Left colon (tissue), 2 donors: Measurements from ENCODE around the gene DLX6. TPM values are rescaled to one million over a fixed set of nuclear protein-coding genes. Genes with fewer than 3 reads are reported as not detected.
"Not testable (repeated sequence)": the region's sequence is repeated elsewhere in the genome, so short reads cannot be mapped to it uniquely, and the experiment has no call there.

Source experiments
- ATAC-seq: fragments of 200-7000 bp; cut with Tn5 transposase; one replicate; pipeline ENCODE4 v1.9.1; 2020; ENCODE audit warnings: mild to moderate bottlenecking, moderate library complexity
- DNase-seq, 2 donors: peaks; one replicate each; pipeline ENCODE4 v3.0.0-alpha.2; 2020
- intact Hi-C, 2 donors: fragments of 100-400 bp; cut with DNase I in 1 of 2; cut with micrococcal nuclease in 1 of 2; formaldehyde crosslinking; loops; one replicate each; pipeline versions ENCODE4 v1.11.2 to v1.14.0; 2022; cut with DNase I, micrococcal nuclease
- total RNA-seq, 2 donors: library from RNA; stranded (reverse); fragmentation: NEBNext Ultra II Directional; extraction: Animal tissue kit (Norgen Biotek cat#: 25700); gene quantifications; one replicate each; pipeline ENCODE4 v1.2.1, GENCODE V29; 2021
- donor health status: DM: no; HTN: no; CAD: no.
- donor health status: DM: yes; HTN: yes; CAD: no.

The DLX6 gene
- total RNA-seq, 2 donors from 2014 or later = not detected

GRCh38 chr7:97018791-97019531 lies 13.6 kb downstream of the DLX6 start:
- intact Hi-C loops = no loop called here
- no peak for DNase-seq
- ATAC-seq = no peak

DNA sequence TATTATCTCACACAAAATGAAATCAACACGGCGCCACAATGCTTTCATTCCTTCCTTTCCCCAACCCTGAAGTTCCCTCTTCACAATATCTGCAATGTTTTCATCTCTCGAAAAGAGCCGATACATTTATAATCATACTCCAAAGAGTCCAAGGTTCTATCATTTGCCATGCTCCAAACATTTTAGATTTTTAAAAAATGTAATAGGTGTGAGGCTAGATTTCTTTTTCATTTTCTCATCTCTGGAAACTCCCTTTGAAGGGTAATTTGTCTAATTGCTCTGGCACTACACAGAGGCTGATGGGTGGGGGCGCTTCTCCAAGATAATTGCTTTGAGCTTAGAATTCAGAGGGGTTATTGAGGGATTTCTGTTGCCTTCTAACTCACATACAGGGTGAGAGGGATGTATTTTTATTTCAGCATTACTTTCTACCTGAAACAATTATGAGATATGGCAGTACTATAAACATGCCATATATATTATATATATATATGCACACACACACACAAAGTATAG lies 14.4 kb downstream of the DLX6 start:
- DNase-seq (no peak), ATAC-seq (no peak)
- intact Hi-C loops = no loop called here

DNA sequence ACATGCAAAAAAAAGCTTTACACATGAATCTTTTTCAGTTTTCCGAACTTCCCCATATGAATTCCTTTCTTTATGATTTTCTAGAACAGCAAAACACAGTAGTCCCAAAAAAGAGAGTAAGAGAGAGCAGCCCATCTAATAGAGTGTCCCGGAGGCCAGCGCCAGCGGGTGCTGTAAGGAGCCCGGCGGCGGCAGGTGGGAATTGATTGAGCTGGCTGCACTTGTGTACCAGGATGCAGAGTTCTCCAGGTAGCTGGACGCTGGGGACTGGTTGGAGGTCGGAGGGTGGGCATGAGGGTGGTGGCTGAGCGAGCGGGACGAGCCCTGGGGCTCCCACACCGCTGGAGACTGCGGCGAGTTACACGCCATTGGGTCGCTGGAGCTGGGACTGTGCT lies 15.2 kb downstream of the DLX6 start:
- ATAC-seq = no peak
- intact Hi-C loops = no loop called here

DNA sequence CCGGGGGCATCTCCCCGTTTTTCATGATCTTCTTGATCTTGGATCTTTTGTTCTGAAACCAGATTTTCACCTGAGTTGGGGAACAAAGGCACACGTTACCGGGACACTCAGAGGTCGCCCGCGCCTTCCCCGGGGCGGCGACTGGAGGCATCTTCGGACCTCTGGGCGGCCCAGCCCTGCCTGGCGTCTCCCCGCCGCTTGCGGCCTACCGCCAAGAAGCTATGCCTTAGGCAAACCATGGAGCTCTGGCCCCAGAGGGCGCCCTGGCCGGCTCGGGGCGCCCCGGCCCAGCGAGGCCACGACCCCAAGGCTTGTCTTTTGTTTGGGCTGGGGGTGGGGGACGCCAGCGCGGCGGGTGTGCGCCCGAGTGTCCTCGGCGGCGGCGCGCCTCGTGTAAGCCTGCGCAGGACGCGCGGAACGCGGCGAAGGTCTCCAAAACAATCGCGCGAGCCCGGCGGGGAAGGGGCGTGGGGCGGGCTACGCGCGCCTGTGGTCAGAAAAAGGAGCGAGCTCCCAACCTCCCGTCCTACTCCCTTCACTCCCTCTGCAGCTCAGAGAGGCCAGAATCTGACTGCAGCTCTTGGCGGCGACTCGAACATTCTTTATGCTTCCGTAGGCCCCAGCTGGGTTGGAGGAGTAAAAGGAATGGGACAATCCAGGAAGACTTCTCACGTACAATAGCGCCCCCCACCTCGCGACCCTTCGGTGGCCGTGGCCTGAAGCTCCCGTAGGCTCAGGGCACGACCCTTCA lies 15.8 kb downstream of the DLX6 start:
- DNase-seq = no peak
- intact Hi-C loops = no loop called here
- ATAC-seq = no peak

More for the DNA sequence above, 15.2 kb downstream of the DLX6 start:
- DNase-seq = no peak

- intact Hi-C loops = no loop called here
- no peak for DNase-seq
- ATAC-seq = no peak
Measured at GRCh38 chr7:97021747-97022490, 16.6 kb downstream of the DLX6 start.

DNA sequence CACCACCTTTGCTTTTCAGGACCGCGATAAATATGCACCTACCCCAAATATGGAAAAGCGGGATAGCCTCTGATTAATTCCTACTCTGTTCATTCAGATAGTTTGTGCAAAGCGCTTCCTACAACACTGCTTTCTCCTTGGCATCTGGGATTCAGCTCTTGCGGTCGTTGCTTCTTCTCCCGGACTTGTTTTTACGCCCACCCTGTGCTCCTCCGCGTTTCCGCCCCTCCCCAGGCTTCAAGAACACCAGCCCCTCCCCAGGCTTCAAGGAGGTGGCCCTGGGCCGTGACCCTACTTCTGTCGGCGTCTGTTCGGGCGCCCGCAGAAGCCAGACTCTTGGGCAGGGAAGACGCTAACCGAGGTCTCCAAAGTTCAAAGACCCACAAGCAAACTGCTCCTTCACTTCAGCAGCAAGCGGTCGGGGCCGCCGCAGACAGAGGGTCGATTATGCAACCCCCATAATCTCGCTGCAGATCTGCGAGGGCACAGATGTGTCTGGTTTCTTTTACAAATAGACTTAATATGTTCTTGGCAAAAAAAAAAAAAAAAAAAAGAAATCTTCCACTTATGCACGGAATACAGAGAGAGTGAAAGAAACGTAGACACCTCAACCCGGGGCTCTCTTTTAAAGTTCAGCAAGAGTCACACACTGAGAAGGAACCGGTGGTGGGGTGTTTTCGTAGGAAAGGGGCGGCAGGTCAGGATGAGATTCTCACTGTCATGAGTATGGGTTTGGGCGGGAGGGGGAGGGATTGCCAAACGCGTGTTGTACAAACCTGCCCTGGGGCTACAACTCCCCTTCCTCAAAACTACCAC lies 17.3 kb downstream of the DLX6 start:
- intact Hi-C loops = no loop called here
- ATAC-seq = no peak

GRCh38 chr7:97024209-97025129 lies 19.1 kb downstream of the DLX6 start, which contains the start of gene DLX5:
Gene DLX5, minus strand, starts transcription at chr7:97024831. Its CDS starts 208 bp downstream, at chr7:97024623.
- DNase-seq (no peak), ATAC-seq (no peak)
- intact Hi-C loops = loop anchor here in 1 of 2 donors (5.0 kb wide), 2 partner anchors 952 to 1107 kb away; no protein-coding TSS in a partner anchor

More for the DNA sequence above, 17.3 kb downstream of the DLX6 start:
- no peak for DNase-seq

- DNase-seq = no peak
- intact Hi-C loops = loop anchor here in 1 of 2 donors (5.0 kb wide), 2 partner anchors 953 to 1108 kb away; no protein-coding TSS in a partner anchor
Measured at GRCh38 chr7:97025130-97025499, 19.8 kb downstream of the DLX6 start.

GRCh38 chr7:97025983-97026714 lies 20.8 kb downstream of the DLX6 start:
- DNase-seq = peak in 1 of 2 donors; percentile 16

More at GRCh38 chr7:97025130-97025499, 19.8 kb downstream of the DLX6 start:
- ATAC-seq = no peak

GRCh38 chr7:97026715-97027426 lies 21.5 kb downstream of the DLX6 start:
- intact Hi-C loops = loop anchor here in 1 of 2 donors (5.0 kb wide), 2 partner anchors 955 to 1110 kb away; no protein-coding TSS in a partner anchor
- DNase-seq (no peak), ATAC-seq (no peak)

More at GRCh38 chr7:97025983-97026714, 20.8 kb downstream of the DLX6 start:
- peak; percentile 19 for ATAC-seq
- intact Hi-C loops = loop anchor here in 1 of 2 donors (5.0 kb wide), 2 partner anchors 954 to 1109 kb away; no protein-coding TSS in a partner anchor

- DNase-seq (peak; percentile 41 to 74), ATAC-seq (peak; percentile 89)
- intact Hi-C loops = loop anchor here in 1 of 2 donors (5.0 kb wide), 2 partner anchors 955 to 1110 kb away; no protein-coding TSS in a partner anchor
Measured at GRCh38 chr7:97027427-97028234, 22.3 kb downstream of the DLX6 start.

DNA sequence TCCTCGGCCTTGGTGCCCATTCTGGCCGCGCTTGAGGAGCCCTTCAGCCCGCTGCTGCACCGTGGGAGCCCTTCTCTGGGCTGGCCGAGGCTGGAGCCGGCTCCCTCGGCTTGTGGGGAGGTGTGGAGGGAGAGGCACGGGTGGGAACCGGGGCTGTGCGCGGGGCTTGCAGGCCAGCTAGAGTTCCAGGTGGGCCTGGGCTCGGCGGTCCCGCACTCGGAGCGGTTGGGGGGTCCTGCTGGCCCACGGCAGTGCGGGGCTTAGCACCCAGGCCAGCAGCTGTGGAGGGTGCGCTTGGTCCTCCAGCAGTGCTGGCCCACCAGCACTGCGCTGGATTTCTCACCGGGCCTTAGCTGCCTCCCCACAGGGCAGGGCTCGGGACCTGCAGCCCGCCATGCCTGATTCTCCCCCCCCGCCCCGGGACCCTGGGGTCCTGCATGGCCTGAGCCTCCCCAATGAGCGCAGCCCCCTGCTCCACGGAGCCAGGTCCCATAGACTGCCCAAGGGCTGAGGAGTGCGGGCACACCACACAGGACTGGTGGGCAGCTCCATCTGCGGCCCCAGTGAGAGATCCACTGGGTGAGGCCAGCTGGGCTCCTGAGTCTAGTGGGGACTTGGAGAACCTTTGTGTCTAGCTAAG lies 29.0 kb downstream of the DLX6 start:
- ATAC-seq, intact Hi-C loops, DNase-seq: not testable (repeated sequence)

DNA sequence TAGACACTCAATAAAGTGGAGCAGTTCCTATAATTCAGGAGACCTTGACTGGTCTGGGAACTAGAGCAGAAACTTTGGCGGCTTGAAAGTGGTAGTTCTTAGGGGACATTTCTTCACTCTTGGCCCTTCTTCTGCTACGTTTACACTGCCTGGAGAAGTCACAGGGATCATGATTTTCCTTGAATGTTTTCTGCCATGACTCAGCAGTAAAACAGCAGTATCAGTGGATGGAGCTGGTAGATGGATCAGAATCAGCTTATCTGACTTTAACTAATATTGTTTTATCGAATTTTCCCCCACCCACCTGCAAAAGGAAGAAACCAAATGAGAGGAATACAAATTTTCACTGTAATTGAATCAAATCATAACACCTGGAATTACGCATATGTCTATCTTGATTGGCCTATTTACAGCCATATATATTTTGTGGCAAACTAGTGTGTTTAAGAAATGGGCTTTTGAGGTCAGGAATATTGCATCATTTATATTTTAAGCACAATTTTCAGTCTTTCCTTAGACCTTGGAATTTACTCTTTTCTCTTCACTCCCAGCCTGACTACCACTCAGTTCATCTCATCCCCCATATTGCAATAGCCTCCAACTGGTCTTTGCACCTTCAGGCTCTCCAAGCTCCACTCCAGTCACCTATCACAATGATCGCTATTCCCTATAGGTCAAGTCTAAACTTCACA lies 34.2 kb downstream of the DLX6 start:
- intact Hi-C loops = no loop called here
- ATAC-seq = no peak

GRCh38 chr7:97043281-97043680 lies 37.9 kb downstream of the DLX6 start:
- intact Hi-C loops = no loop called here
- no peak for ATAC-seq

More for the DNA sequence above, 34.2 kb downstream of the DLX6 start:
- no peak for DNase-seq

More at GRCh38 chr7:97043281-97043680, 37.9 kb downstream of the DLX6 start:
- DNase-seq = no peak
